Mucosa of stomach (tissue), 1 donor: ENCODE results near the gene METTL26.

ENCODE experiments used
- H3K27me3 ChIP-seq: one replicate; pipeline ENCODE4 v1.7.0; 2013; ENCODE audit warnings: mild to moderate bottlenecking, low read length; ENCODE audit not compliant: control insufficient read depth, insufficient read depth
- H3K36me3 ChIP-seq: one replicate; pipeline ENCODE4 v1.7.0; 2013; ENCODE audit warnings: low read length; ENCODE audit not compliant: control insufficient read depth, insufficient read depth
- H3K4me1 ChIP-seq: one replicate; pipeline ENCODE4 v1.7.0; 2013; ENCODE audit warnings: mild to moderate bottlenecking, low read length; ENCODE audit not compliant: control insufficient read depth, insufficient read depth
- H3K4me3 ChIP-seq: one replicate; pipeline ENCODE4 v1.7.0; 2013; ENCODE audit warnings: low read length
- H3K9ac ChIP-seq: one replicate; pipeline ENCODE4 v1.7.0; 2013; ENCODE audit warnings: mild to moderate bottlenecking, low read length, moderate library complexity
- H3K9me3 ChIP-seq: one replicate; pipeline ENCODE4 v1.7.0; 2013; ENCODE audit warnings: mild to moderate bottlenecking, low read length, moderate library complexity; ENCODE audit not compliant: control insufficient read depth
- donor health status: Pancreatic carcinoma.

Gene METTL26

DNA sequence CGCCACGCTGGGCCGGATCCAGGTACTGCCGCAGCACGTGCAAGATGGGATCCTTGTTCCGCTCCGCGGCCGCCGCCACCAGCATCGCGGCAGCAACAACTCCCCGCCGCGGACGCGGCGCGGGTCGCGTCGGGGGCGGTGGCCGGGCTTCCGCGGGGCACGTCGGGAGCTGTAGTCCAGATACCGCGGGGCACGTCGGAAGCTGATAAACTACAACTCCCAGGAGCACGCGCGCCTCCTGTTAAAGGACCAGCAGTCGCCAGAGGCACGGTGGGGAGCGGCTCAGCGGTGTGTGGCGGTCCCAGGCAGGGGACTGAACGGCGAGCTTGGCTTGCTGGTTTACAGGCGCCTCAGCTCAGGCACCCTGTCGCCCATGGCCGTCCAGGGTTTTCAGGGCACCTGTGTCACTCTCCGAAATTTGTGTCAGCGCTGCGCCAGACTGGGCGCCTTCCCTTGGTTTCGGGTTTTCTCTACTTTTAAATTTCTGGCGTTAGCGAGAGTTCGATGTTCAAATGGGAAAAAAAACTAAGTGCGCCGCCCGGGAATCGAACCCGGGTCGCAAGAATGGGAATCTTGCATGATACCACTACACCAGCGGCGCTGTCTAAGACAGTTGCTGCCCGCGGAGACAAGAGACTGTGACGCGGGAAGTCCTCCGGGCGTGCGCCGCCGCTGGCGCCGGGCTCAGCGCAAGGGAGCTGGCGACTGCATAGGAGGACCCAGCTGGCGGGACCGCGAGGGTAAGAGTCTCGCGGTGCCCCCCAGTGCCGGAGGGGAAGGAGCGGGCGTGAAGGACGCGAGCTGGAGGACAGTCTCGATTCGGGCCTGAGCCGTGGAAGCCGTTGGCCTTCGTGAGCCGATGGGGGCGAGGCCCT is at the start of gene METTL26:
Gene METTL26, minus strand, starts transcription at position 100 of the 875 bp plus-strand sequence. Its CDS starts 15 bp downstream, at position 85.
- Histone ChIP-seq H3K4me1 (peaks cover 22% of the 10 kb centered on the region), H3K36me3 (no peaks in the 10 kb centered on the region), H3K27me3 (no peaks in the 10 kb centered on the region), H3K9me3 (no peaks in the 10 kb centered on the region), H3K4me3 (peak within 1 kb of the TSS; percentile 46), H3K9ac (peak within 1 kb of the TSS; percentile 68)

GRCh38 chr16:684961-685696 is 49.0 kb upstream of the METTL26 start:
- Histone ChIP-seq H3K4me3 (no peak overlapping the region), H3K36me3 (peaks cover 15% of the 10 kb centered on the region), H3K9ac (no peak overlapping the region), H3K4me1 (peaks cover 45% of the 10 kb centered on the region), H3K9me3 (no peaks in the 10 kb centered on the region), H3K27me3 (no peaks in the 10 kb centered on the region)

DNA sequence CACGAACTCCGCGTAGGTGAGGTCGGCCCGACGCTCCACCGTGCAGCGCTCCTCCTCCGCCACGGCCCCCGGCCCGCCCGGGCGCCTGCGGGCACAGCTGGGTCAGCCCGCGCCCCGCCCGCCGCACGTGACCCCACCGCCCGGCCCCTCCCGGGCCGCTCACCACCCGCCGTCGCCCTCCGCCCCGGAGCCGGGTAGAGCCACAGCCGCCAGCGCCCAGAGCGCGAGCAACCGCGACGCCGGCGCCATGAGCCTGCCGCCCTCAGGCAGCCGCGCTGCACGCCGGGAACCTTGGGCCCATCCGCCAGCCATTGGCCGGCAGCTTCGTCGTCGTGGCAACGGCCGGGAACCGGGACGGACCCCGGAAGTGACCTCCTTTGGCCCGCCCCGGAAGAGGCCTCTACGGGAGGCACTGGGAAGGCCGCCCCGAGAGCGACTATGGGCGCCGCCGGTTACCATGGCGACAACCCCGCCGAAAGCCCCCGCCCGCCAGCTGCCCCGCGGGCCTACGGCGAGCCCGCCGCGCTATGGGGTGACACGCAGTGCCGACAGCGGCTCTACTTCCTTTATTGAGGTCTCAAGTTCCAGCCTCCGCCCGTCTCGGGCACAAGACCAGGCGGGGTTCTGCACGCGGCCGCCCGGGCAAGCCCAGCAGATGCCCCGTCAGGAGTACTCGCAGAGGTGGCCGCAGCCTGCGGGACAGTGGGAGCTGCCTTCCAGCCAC is 48.1 kb upstream of the METTL26 start, which contains the start of gene JMJD8:
Gene JMJD8, minus strand, starts transcription at position 264 of the 724 bp plus-strand sequence. Its CDS starts 15 bp downstream, at position 249.
- Histone ChIP-seq H3K4me3 (peak within 1 kb of the TSS; percentile 19), H3K4me1 (peaks cover 41% of the 10 kb centered on the region), H3K27me3 (no peaks in the 10 kb centered on the region), H3K9me3 (no peaks in the 10 kb centered on the region), H3K36me3 (peaks cover 15% of the 10 kb centered on the region), H3K9ac (peak within 1 kb of the TSS; percentile 61)

- H3K9me3 ChIP-seq = no peaks in the 10 kb centered on the region
- peak overlapping the region; percentile 19 for H3K4me3 ChIP-seq
- peaks cover 15% of the 10 kb centered on the region for H3K36me3 ChIP-seq
- peak overlapping the region; percentile 61 for H3K9ac ChIP-seq
- no peaks in the 10 kb centered on the region for H3K27me3 ChIP-seq
- peaks cover 40% of the 10 kb centered on the region for H3K4me1 ChIP-seq
These were observed 47.4 kb upstream of the METTL26 start for GRCh38 chr16:683396-684070.

GRCh38 chr16:682493-683395 is 46.6 kb upstream of the METTL26 start:
- Histone ChIP-seq H3K4me3 (no peak overlapping the region), H3K27me3 (no peaks in the 10 kb centered on the region), H3K9me3 (no peaks in the 10 kb centered on the region), H3K36me3 (peaks cover 15% of the 10 kb centered on the region), H3K4me1 (peaks cover 40% of the 10 kb centered on the region), H3K9ac (peak overlapping the region; percentile 61)

DNA sequence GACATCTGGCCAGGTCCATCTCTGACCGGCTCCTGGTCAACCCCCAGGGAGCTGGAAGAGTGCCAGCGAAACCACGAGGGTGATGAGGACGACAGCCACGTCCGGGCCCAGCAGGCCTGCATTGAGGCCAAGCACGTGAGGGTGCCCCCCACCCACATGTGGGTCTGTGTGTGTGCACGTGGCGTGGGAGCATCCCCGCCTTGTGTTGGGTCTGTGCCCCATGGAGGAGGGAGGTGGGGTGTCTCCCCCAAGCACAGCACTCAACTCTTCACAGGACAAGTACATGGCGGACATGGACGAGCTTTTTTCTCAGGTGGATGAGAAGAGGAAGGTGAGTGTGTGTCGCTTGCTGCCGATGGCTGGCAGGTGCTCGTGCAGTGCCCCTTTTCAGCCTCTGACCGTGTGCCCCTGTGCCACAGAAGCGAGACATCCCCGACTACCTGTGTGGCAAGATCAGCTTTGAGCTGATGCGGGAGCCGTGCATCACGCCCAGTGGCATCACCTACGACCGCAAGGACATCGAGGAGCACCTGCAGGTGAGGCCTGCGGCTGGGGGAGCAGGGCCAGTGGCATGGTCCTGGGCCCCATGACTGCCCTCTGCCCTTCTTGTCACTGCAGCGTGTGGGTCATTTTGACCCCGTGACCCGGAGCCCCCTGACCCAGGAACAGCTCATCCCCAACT is 45.8 kb upstream of the METTL26 start:
- H3K4me1 ChIP-seq = peaks cover 48% of the 10 kb centered on the region
- peaks cover 15% of the 10 kb centered on the region for H3K36me3 ChIP-seq
- H3K9ac ChIP-seq = no peak overlapping the region
- H3K9me3 ChIP-seq = no peaks in the 10 kb centered on the region
- no peaks in the 10 kb centered on the region for H3K27me3 ChIP-seq
- no peak overlapping the region for H3K4me3 ChIP-seq

GRCh38 chr16:680967-681745 is 45.1 kb upstream of the METTL26 start:
- Histone ChIP-seq H3K9ac (peak overlapping the region; percentile 76), H3K36me3 (peaks cover 15% of the 10 kb centered on the region), H3K4me1 (peaks cover 52% of the 10 kb centered on the region), H3K27me3 (no peaks in the 10 kb centered on the region), H3K4me3 (peak overlapping the region; percentile 41), H3K9me3 (no peaks in the 10 kb centered on the region)

DNA sequence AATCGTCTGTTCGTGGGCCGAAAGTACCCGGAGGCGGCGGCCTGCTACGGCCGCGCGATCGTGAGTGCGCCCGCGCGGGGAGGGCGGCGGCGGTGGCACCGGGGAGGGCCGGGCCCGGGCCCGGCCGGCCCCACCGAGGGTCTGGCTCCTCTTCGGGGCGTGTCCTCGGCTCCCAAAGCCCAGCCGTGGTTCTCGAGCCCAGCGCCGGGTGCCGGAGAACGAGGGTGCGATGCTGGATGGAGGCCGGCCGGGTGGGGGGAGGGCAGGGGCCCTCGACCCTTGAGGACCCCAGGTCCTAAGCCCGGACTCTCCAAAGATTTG is 44.5 kb upstream of the METTL26 start:
- Histone ChIP-seq H3K4me3 (peak overlapping the region; percentile 41), H3K9ac (peak overlapping the region; percentile 76), H3K27me3 (no peaks in the 10 kb centered on the region), H3K9me3 (no peaks in the 10 kb centered on the region), H3K36me3 (peaks cover 15% of the 10 kb centered on the region), H3K4me1 (peaks cover 52% of the 10 kb centered on the region)

- H3K9ac ChIP-seq = peak within 1 kb of the TSS; percentile 76
- peaks cover 2% of the 10 kb centered on the region for H3K27me3 ChIP-seq
- peaks cover 56% of the 10 kb centered on the region for H3K4me1 ChIP-seq
These were observed 43.9 kb upstream of the METTL26 start, which contains the start of gene STUB1 for GRCh38 chr16:679814-680624. Gene STUB1 (plus strand): TSS chr16:680410. CDS start chr16:680526, 116 bp downstream.

More at GRCh38 chr16:679814-680624, 43.9 kb upstream of the METTL26 start, which contains the start of gene STUB1:
- Histone ChIP-seq H3K4me3 (peak within 1 kb of the TSS; percentile 41), H3K36me3 (peaks cover 15% of the 10 kb centered on the region), H3K9me3 (no peaks in the 10 kb centered on the region)
